Measurements from ENCODE around the gene NFYC.

Gene NFYC

GRCh38 chr1:40703316-40703715 lies 11.8 kb downstream of the NFYC start:
- peak; percentile 78 to 83 for DNase-seq (ENCODE audit: low read depth in 2 of 2)
- no peak for TF ChIP-seq CTCF (IDR thresholded peaks at IDR 0.05; ENCODE audit: low read depth, low read length)
- no peak overlapping the region for H3K4me3 ChIP-seq (replicated peaks in 1 of 2; ENCODE audit: low read depth in 2 of 2, low read length in 2 of 2)

GRCh38 chr1:40704817-40705733 lies 13.6 kb downstream of the NFYC start:
- TF ChIP-seq CTCF (IDR thresholded peaks at IDR 0.05; ENCODE audit: low read depth, low read length) = no peak
- H3K4me3 ChIP-seq (replicated peaks in 1 of 2; ENCODE audit: low read depth in 2 of 2, low read length in 2 of 2) = no peak overlapping the region
- DNase-seq (ENCODE audit: low read depth in 2 of 2) = no peak

GRCh38 chr1:40706626-40707025 lies 15.1 kb downstream of the NFYC start:
- TF ChIP-seq CTCF (IDR thresholded peaks at IDR 0.05; ENCODE audit: low read depth, low read length) = no peak
- no peak overlapping the region for H3K4me3 ChIP-seq (replicated peaks in 1 of 2; ENCODE audit: low read depth in 2 of 2, low read length in 2 of 2)
- DNase-seq (ENCODE audit: low read depth in 2 of 2) = no peak

GRCh38 chr1:40708750-40709099 lies 17.2 kb downstream of the NFYC start:
- peak; percentile 93 to 96 for DNase-seq (ENCODE audit: low read depth in 2 of 2)
- peak overlapping the region; percentile 60 to 72 for H3K4me3 ChIP-seq (replicated peaks in 1 of 2; ENCODE audit: low read depth in 2 of 2, low read length in 2 of 2)
- no peak for TF ChIP-seq CTCF (IDR thresholded peaks at IDR 0.05; ENCODE audit: low read depth, low read length)

GRCh38 chr1:40709100-40709801 lies 17.7 kb downstream of the NFYC start:
- TF ChIP-seq CTCF (IDR thresholded peaks at IDR 0.05; ENCODE audit: low read depth, low read length) = no peak
- peak overlapping the region; percentile 60 to 72 for H3K4me3 ChIP-seq (replicated peaks in 1 of 2; ENCODE audit: low read depth in 2 of 2, low read length in 2 of 2)
- DNase-seq (ENCODE audit: low read depth in 2 of 2) = peak; percentile 97 to 98

GRCh38 chr1:40709802-40710278 lies 18.3 kb downstream of the NFYC start:
- no peak for TF ChIP-seq CTCF (IDR thresholded peaks at IDR 0.05; ENCODE audit: low read depth, low read length)
- peak overlapping the region; percentile 60 to 72 for H3K4me3 ChIP-seq (replicated peaks in 1 of 2; ENCODE audit: low read depth in 2 of 2, low read length in 2 of 2)

More at GRCh38 chr1:40709802-40710278, 18.3 kb downstream of the NFYC start:
- DNase-seq (ENCODE audit: low read depth in 2 of 2) = no peak
